GM13977 (cell line): Measurements from ENCODE around the gene DEPDC4.
"Not testable (repeated sequence)": the region's sequence is repeated elsewhere in the genome, so short reads cannot be mapped to it uniquely, and the experiment has no call there.

Experiments used
- DNase-seq: peaks from one replicate; pipeline ENCODE4 v3.0.0; 2012; ENCODE audit warnings: low spot score
- in situ Hi-C: fragments of 300-500 bp; cut with MboI; formaldehyde crosslinking; loops from one replicate; pipeline ENCODE4 v1.12.0; 2022; ENCODE audit warnings: low sequenced_read_pairs, low pct_unique_long_range_greater_than_20kb, mixed read lengths, inconsistent platforms; ENCODE audit not compliant: unreplicated experiment
- TF ChIP-seq, protein P1 (sequence below): IDR thresholded peaks from 2 replicates; pipeline ENCODE4 v1.5.1; 2012; ENCODE audit warnings: mild to moderate bottlenecking, control low read depth; ENCODE audit not compliant: insufficient read depth; ENCODE audit errors: extremely low read depth, missing control alignments

DEPDC4 gene

DNA sequence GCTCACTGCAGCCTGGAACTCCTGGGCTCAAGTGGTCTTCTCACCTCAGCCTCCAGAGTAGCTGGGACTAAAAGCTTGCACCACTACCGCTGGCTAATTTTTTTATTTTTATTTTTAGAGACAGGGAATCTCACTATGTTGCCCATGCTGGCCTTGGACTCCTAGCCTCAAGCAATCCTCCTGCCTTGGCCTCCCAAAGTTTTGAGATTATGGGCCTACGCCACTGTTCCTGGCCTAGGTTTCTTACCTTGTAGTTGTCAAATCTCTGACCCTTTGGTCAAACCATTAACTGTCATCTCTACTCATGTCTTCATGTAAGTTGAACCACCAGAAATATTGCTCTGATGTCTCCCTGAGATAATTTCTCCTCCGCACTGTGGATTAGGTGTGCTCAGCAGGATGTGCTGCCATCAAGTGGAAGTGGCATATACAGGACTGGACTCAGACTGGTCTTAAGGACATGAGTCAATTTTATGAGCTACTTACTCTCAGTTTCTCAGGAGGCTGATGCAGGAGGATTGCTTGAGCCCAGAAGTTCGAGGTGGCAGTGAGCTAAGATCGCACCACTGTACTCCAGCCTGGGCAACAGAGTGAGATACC, 37.7 kb downstream of the DEPDC4 start:
- TF ChIP-seq, protein P1, sequence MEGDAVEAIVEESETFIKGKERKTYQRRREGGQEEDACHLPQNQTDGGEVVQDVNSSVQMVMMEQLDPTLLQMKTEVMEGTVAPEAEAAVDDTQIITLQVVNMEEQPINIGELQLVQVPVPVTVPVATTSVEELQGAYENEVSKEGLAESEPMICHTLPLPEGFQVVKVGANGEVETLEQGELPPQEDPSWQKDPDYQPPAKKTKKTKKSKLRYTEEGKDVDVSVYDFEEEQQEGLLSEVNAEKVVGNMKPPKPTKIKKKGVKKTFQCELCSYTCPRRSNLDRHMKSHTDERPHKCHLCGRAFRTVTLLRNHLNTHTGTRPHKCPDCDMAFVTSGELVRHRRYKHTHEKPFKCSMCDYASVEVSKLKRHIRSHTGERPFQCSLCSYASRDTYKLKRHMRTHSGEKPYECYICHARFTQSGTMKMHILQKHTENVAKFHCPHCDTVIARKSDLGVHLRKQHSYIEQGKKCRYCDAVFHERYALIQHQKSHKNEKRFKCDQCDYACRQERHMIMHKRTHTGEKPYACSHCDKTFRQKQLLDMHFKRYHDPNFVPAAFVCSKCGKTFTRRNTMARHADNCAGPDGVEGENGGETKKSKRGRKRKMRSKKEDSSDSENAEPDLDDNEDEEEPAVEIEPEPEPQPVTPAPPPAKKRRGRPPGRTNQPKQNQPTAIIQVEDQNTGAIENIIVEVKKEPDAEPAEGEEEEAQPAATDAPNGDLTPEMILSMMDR, result peak; percentile 16
- in situ Hi-C loops, result loop anchor here (25.0 kb wide), 2 partner anchors 333 to 508 kb away; partner anchors contain the start of gene GAS2L3
- no peak for DNase-seq

DNA sequence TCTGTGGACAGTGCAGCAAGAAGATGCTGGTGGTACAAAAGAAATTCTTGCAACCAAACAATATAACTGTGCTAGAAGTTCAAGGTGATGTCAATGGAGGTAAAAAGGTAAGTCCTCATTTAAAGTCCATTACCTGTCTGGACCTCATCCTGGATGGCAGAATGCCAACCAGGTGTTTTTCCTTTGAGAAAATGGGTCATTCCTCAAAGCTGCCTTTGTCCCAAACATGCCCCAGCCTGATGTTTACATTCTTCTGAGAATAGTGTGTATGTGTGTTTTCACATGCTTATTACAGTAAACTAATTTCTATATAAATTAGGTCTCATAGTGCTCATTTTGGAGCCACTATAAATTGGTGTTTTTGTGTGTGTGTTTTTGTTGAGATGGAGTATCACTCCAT, 41.4 kb downstream of the DEPDC4 start:
- no peak for DNase-seq
- in situ Hi-C loops, result loop anchor here (25.0 kb wide), 2 partner anchors 337 to 512 kb away; partner anchors contain the start of gene GAS2L3
- TF ChIP-seq, protein P1, result no peak

DNA sequence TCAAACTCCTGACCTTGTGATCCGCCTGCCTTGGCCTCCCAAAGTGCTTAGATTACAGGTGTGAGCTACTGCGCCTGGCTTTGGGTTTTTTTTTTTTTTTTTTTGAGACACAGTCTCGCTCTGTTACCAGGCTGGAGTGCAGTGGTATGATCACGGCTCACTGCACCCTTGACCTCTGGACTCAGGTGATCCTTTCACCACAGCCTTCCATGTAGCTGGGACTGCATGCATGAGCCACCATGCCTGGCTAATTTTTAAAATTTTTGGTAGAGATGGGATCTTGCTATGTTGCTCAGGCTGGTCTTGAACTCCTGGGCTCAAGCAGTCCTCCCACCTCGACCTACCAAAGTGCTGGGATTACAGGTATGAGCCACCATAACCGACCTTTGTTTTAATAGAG, 44.7 kb downstream of the DEPDC4 start:
- DNase-seq, in situ Hi-C loops: not testable (repeated sequence)

DNA sequence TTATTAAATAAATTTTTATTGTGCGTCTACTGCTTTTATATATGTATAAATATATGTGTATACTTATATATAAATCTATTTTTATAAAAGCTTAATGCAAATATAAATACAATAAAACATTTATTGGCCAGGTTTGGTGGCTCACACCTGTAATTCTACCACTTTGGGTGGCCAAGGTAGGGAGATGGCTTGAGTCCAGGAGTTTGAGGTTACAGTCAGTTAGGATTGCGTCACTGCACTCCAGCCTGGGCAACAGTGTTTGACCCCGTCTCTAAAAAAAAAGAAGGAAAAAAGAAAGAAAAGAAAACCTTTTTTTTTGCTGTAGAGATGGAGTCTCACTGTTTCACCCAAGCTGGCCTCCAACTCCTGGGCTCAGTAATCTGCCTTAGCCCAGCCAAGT, 45.4 kb downstream of the DEPDC4 start:
- DNase-seq, result no peak
- in situ Hi-C loops, result no loop called here
- TF ChIP-seq, protein P1, result no peak

DNA sequence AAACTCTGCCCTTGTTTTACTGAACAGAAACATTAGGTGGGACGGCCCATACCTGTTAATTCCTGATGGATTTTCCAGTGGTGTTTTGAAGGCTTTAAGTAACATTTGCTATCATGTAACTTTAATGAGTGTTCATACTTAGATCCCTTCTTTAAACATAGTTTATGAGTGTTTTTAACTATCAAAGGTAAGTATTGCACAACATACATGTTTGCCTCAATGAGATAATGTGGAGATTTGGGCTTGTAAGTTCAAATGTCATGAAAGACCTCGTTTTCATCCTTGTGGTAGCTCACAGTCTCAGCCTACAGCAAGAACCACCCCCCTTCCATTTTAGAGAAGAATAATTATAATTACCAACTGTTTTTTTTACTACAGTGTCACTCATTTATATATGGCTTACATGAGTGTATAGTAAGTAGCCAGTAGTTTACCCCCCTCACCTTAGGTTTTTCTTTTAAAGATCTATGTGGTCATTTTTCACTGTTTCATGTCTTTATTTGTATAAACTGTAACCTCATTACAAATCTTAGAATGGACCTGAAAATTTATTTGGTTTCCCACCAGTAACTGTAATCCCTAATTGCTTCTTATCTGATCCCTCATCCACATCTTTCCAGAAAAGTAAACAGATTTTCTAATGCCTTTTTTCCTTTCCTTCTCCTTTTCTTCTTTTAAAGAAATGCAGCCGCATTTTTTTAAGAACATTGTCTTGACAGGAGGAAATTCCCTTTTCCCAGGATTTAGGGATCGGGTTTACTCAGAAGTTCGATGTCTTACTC, 47.4 kb downstream of the DEPDC4 start:
- no peak for DNase-seq
- in situ Hi-C loops, result no loop called here
- TF ChIP-seq, protein P1, result no peak

DNA sequence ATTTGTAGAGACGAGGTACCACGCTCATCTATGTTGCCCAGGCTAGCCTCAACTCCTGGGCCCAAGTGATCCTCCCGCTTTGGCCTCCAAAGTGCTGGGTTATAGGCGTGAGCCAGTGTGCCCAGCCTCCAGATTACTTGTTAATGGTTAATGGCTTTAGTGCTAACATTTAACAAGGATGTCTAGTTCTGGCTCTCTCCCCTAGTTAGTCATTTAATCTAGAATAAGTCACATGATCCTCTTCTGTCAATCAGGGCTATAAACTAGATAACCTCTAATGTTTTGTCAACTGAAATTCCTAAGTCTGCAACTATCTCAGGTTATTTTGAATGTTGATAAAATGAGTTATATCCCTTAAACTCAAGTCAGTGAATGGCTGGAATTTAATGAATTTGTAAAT, 50.5 kb downstream of the DEPDC4 start:
- no peak for DNase-seq
- in situ Hi-C loops, result no loop called here
- TF ChIP-seq, protein P1, result no peak

DNA sequence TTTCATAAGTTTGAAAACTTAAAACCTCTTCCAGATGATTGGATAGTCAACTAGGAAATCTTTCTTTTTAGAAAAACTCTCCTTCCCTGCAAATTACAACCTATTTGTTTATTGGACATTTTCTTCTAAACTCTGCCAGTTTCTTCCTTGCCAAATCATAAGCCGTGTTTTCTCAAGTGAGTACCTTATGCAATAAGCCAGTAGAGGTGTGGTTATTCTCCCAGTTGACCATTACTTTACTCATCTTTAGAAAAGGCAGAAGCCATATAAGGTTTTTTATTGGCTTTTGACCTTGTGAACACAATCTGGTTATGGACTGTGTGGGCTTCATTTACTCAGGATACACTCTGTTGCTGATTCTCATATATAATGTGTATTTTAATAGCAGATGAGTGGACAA, 51.7 kb downstream of the DEPDC4 start:
- TF ChIP-seq, protein P1, result no peak

More for the DNA sequence above, 51.7 kb downstream of the DEPDC4 start:
- DNase-seq, result no peak
- in situ Hi-C loops, result no loop called here
